GM12873 (cell line): ENCODE data around the gene MLLT10.

Source experiments
- CTCF ChIP-seq: IDR thresholded peaks from 2 replicates; pipeline ENCODE4 v1.5.1; 2012; ENCODE audit warnings: low read depth, mild to moderate bottlenecking, moderate library complexity, low read length, control low read depth; ENCODE audit not compliant: insufficient read depth; ENCODE audit errors: missing control alignments

MLLT10 gene

GRCh38 chr10:21758696-21759095 lies 224.7 kb downstream of the MLLT10 start:
- TF ChIP-seq CTCF, result no peak

GRCh38 chr10:21759232-21759631 lies 225.2 kb downstream of the MLLT10 start:
- TF ChIP-seq CTCF, result no peak

- no peak for TF ChIP-seq CTCF
These were observed 226.3 kb downstream of the MLLT10 start for GRCh38 chr10:21760332-21760731.

- no peak for TF ChIP-seq CTCF
These were observed 230.6 kb downstream of the MLLT10 start for GRCh38 chr10:21764466-21765189.

GRCh38 chr10:21769041-21769440 lies 235.0 kb downstream of the MLLT10 start:
- TF ChIP-seq CTCF, result no peak

- TF ChIP-seq CTCF, result no peak
These were observed 237.2 kb downstream of the MLLT10 start for GRCh38 chr10:21771219-21771618.

- TF ChIP-seq CTCF, result no peak
These were observed 242.9 kb downstream of the MLLT10 start for GRCh38 chr10:21776883-21777282.
